Activated naive CD4-positive, alpha-beta T cell (primary cell): ENCODE data around the gene HVCN1.
"Not testable (repeated sequence)": the region's sequence is repeated elsewhere in the genome, so short reads cannot be mapped to it uniquely, and the experiment has no call there.

Source experiments
- DNase-seq, 4 experiments: peaks; one replicate each; lab custom pipeline; 2025; lab: John Stamatoyannopoulos, UW

HVCN1 gene

DNA sequence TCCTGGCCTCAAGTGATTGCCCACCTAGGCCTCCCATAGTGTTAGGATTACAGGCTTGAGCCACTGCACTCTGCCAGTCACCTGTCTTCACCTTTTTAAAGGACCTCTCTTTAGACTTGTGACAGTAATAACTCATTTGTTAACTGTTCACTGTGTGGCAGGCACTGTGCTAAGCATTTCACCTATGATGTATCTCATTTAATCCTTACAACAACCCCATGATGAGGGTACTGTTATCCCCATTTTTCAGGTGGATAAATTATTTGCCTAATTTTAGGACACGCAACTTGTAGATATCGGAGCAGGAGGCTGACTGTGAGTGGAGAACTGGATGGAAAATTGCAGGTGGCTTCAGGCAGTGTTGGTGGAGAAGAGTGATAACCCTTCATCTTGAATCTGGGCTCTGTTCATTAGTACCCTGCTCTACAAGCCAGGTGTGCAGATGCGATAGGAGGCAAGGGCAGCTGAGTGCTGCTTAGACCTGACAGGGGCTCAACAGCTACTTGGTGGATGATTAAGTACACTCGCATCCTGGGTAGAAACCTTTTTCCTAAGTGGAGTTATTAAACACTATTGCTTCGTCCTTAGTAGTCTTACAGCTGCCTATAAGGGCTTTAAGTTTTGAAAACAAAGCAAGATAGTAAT lies 72.3 kb downstream of the HVCN1 start:
- DNase-seq, result no peak

- DNase-seq, result no peak
These were observed 73.7 kb downstream of the HVCN1 start for GRCh38 chr12:110615171-110615570.

DNA sequence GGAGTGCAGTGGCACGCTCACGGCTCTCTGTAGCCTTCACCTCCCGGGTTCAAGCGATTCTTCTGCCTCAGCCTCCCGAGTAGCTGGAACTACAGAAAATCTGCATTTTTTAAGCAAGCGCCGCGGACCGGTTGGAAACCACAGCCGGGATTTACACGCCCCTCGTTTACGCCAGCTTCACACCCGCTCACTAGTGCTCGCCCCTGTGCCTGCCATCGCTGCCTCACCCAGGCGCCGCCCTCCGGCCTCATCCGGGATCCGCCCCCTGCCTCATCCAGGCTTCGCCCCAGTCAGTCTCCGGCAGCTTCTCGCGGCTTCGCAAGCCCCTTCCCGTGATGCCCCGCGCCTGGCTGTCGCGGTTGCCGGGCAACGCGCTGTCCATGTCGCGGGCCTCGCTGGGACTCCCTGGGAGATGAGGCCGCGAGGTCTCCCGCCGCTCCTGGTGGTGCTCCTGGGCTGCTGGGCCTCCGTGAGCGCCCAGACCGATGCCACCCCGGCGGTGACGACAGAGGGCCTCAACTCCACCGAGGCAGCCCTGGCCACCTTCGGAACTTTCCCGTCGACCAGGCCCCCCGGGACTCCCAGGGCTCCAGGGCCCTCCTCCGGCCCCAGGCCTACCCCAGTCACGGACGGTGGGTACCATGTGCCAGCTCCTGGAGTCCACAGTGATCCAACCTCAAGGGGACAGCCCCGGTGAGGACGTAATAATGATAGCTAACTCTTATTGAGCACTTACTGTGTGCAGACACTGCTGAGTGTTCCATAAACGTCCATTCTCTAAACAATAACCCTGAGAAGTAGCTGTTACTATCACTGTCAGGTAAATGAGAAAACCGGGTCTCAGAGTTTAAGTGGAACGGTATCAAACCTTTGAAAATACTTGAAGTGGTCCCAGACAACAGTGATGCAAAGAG lies 74.9 kb downstream of the HVCN1 start, which contains the start of gene TCTN1:
Gene TCTN1 (plus strand): TSS at position 359 of the 914 bp plus-strand sequence. CDS start 54 bp downstream, at position 413.
- DNase-seq, result peak; percentile 86 to 95 (median 92)

DNA sequence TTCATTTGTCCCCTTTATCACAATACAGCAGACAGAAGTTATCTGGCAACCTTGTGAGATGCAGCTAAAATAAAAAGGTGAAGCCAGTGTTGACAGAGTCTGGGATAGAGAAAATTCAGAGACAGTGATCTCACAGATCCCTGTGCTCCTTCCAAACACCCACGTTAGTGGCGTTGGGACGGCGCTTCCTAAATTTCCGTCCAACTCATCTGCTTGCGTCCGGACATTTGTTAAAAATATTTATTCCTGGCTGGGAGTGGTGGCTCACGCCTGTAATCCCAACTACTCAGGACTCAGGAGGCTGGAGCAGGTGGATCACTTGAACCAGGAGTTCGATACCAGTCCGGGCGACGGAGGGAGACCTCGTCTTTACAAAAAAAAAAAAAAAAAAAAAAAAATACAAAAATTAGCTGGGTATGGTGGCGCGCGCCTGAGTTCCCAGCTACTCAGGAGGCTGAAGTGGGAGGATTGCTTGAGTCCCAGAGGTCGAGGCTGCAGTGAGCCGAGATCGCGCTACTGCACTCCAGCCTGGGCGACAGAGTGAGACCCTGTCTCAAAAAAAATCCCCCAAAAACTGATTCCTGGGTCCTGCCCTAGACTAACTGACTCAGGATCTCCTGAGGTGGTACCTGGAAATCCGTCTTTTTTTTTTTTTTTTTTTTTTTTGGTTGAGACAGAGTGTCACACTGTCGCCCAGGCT lies 75.7 kb downstream of the HVCN1 start:
- DNase-seq, result no peak

DNA sequence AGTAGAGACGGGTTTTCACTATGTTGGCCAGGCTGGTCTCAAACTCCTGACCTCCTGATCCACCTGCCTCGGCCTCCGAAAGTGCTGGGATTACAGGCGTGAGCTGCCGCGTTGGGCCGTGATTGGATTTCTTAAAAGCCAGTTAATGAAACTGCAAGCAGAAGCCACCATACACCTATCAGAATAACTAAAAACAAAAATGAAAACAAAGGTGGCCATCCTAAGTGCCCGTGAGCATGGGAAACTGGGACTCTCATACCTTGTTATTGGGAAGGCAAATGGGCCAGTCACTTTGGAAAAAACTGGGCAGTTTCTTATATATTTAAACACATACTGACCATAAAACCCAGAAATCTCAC lies 82.7 kb downstream of the HVCN1 start:
- no peak for DNase-seq

GRCh38 chr12:110602085-110602814 lies 86.7 kb downstream of the HVCN1 start:
- DNase-seq, result not testable (repeated sequence)

- no peak for DNase-seq
These were observed 88.7 kb downstream of the HVCN1 start for GRCh38 chr12:110600254-110600653.

DNA sequence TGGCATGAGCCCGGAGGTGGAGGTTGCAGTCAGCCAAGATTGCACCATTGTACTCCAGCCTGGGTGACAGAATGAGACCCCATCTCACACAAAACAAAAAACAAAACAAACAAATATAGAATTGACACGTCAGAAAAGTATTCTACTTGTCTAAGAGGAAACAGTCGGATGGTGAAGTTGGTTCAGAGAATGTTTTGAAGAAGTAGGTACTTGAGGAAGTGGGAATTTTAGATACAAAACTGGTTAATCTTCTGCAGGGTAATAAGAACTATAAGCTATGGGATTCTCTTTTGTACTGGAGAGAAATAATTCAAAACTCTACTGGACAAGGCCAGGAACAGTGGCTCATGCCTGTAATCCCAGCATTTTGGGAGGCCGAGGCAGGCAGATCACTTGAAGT lies 89.6 kb downstream of the HVCN1 start:
- DNase-seq, result no peak
